Dermis blood vessel endothelial cell (primary cell): Measurements from ENCODE around the gene IGF2BP2. TPM values are rescaled to one million over a fixed set of nuclear protein-coding genes. Genes with fewer than 3 reads are reported as not detected.
A peak's percentile ranks its signal among the peaks of the same experiment; 100 is the strongest.
"Not testable (repeated sequence)": the region's sequence is repeated elsewhere in the genome, so short reads cannot be mapped to it uniquely, and the experiment has no call there.

Experiments
- DNase-seq: peaks from one replicate; pipeline ENCODE4 v3.0.0; 2010
- total RNA-seq: library from RNA; depleted of rRNA; stranded (reverse); fragments of >200 nt; gene quantifications from 2 replicates; pipeline ENCODE4 v1.2.3, GENCODE V29; 2014

IGF2BP2 gene
- total RNA-seq, result 30.0 and 61.2 TPM in 2 replicates

DNA sequence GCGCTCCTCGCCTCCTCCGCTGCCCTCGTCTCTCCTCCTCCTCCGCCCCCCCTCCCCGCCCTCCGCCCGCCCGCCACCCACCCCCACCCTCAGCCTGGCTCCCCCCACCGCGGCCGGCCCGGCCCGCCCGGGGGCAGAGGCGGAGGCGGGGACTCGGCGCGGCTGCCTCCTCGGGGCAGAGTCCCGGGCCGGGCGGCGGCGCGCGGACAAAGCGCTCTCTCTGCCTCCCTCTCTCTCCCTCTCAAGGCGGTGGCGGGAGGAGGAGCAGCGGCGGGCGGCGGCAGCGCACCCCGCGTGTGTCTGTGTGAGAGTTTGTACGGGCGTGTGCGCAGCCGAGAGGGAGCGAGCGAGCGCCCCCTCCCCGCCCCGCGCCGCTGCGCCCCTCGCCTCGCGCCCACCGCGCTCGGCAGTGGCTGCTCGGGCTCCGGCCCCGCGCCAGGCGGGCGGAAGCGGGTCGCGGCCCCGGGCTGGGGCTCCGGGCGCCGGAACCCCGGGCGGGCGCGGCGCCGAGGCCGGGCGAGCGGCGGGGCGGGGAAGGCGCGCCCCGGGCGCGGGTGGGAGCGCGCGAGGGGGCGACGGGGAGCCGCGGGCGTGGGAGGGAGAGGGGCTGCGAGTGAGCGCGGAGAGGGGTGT, at the start of gene IGF2BP2:
IGF2BP2 (minus strand) TSS at position 37 of the 633 bp plus-strand sequence. CDS start 82 bp downstream, outside the sequence.
- peak; percentile 89 for DNase-seq

DNA sequence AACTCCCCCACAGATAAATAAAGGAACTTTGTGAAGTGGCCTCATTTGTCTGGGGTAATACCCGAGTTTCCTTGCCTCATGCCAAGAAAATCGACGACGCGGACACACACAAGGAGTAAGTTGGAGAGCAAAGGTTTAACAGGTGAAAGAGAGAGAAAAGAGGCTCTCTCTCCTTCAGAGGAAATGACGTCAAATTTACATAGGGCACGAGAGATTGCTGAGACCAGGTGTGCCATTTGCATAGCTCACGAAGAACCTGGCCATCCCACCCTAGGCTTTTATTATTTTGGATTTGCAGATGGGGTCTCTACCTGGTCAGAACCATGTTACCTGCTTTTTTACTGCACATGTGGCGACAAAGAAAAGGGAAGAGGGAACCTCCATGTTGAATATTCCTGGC, 49.3 kb upstream of the IGF2BP2 start:
- DNase-seq, result no peak

DNA sequence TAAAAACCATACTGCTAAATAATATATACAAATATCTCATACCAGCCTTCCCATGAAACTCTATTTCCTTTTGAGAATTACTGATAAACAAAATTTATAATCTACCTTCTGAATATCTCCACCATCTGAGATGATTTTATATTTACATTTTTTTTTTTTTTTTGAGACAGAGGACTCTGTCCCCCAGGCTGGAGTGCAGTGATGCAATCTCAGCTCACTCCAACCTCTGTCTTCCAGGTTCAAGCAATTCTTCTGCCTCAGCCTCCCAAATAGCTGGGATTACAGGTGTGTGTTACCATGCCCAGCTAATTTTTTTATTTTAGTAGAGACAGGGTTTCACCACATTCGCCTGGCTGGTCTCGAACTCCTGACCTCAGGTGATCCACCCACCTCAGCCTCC, 42.8 kb upstream of the IGF2BP2 start:
- no peak for DNase-seq

DNA sequence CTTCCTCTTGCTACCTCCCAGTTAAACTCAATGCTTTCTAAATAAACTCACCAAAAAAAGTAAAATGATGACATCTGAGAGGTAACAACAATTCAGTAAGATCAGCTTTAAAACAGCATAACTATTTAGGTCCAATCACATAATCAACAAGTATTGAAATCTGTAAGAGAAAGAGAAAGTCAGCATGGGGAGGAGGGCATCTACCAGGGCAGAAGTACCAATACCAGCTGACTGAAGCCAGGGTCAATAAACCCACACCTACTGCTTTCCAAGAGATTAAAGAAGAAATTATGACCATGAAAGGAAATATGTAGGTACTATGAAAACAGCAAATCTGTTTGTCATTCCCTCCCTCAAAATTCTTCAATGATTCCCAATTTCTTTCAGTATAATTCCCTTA, 42.2 kb upstream of the IGF2BP2 start:
- no peak for DNase-seq

DNA sequence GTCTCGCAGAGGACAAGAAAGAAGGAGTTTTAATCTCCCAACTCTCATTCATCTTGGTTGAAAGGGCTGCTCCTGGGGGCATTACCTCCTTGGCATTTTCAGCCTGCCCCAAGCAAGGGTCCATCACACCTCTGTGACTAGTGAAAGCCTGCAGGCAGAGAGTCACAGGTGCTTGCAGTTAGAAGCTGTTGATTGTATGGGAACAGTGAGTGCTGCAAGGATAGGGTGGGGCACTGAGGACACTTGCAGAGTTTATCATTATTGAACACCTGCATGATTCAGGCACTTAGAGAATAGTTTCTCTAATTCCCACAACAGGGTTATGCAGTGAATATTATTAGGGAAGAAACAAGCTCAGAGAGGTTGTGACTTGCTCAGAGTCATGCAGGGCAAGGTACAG, 41.7 kb upstream of the IGF2BP2 start:
- no peak for DNase-seq

DNA sequence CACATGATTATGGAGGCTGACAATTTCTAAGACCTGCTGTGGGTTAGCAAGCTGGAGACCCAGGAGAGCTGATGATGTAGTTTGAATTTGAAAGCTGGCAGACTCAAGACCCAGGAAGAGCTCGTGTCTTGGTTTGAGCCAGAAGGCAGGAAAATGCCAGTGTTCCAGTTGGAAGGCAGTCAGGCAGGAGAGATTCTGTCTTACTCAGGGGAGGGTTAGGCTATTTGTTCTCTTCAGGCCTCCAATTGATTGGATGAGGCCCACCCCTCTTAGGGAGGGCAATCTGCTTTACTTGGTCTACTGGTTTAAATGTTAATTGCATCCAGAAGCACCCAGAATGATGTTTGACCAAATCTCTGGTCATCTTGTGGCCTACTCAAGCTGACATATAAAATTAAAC, 40.4 kb upstream of the IGF2BP2 start:
- no peak for DNase-seq

DNA sequence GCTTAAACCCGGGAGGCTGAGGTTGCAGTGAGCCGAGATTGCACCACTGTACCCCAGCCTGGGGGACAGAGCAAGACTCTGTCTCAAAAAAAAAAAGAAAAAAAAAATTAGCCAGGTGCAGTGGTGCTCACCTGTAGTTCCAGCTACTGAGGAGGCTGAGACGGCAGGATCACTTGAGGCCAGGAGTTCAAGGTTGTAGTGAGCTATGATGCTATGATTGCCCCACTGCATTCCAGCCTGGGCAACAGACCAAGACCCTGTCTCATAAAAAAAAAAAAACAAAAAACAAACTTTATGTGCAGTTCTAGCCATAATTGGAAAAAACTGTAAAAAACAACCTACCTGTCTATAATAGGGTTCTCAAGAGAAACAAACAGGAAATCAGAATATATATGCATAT, 39.9 kb upstream of the IGF2BP2 start:
- no peak for DNase-seq

DNA sequence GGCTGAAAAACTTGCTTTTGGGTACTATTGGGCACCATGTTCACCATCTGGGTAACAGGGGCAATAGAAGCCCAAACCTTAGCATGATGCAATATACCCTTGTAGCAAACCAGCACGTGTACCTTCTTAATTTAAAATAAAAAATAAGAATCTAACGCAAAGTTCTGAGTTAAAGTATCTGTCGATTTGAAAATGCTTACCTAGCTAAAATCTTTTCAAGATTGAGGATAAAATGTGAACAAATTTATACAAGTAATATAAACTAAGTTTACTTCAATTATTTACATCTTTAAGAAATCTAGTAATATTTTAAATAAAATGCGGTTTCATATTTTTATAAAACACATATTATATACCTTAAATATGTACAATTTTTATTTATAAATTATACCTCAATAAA, 38.1 kb upstream of the IGF2BP2 start:
- no peak for DNase-seq

DNA sequence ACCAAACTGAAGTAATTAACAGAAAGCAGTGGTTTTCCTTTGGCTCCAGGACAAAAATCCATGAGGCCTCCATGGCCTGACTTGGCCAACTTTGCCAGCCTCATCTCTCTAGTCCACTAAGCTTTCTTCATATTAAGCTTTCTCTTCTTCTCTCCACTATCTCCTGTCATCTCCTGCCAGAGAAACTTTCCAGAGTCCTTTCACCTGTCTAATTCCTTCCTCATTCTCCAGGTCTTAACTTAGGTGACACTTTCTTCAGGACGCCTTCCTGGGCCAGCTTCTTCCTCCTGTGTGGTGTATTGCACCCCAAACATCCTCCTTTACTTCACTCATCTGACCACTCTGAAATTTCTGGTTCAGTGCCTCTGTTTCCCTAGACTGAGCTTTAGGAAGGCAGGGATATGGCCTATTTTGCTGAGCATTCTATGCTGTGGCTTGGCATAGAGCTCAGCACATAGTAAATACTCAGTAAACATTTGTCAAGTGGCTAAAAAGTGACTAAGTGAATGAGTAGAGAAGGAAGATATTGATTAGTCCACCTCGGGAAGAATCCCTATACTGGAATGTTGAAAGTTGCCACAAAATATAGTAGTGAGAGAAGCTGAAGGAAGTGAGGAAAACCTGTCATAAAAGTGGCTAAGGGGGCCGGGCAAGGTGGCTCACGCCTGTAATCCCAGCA, 34.6 kb upstream of the IGF2BP2 start:
- no peak for DNase-seq

DNA sequence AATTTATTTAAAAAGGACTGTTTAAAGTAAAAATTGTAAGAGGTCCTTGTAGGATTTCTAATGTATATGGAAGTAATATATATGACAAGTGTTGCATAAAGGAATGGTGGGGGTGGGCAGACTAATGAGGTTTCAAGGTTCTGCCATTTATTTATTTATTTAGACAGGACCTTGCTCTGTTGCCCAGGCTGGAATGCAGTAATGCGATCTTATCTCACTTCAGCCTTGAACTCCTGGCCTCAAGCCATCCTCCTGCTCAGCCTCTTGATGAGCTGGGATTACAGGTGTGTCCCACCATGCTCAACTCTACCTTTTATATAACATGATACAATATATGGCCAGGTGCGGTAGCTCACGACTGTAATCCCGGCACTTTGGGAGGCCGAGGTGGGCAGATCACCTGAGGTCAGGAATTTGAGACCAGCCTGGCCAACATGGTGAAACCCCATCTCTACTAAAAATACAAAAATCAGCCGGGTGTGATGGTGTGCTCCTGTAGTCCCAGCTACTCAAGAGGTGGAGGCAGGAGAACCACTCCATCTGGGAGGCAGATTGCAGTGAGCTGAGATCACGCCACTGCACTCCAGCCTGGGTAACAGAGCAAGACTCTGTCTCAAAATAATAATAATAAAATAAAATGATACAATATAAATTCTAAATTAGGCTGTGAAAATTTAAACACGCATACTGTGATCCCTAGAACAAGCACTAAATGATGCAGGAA, 33.8 kb upstream of the IGF2BP2 start:
- no peak for DNase-seq

DNA sequence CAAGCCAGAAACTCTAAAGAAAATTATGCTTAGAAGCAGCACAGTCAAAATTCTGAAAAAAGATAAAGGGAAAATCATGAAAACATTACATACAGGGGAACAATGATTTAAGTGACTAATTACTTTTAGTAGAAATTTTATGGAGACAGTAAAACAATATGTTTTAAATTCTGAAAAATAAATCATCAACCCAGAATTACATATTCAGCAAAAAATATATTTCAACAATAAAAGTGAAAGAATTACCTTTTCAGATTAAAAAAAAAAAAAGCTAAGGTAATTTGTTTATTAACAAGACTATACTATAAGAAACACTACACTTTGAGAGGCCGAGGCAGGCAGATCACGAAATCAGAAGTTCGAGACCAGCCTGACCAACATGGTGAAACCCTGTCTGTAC, 32.4 kb upstream of the IGF2BP2 start:
- no peak for DNase-seq

DNA sequence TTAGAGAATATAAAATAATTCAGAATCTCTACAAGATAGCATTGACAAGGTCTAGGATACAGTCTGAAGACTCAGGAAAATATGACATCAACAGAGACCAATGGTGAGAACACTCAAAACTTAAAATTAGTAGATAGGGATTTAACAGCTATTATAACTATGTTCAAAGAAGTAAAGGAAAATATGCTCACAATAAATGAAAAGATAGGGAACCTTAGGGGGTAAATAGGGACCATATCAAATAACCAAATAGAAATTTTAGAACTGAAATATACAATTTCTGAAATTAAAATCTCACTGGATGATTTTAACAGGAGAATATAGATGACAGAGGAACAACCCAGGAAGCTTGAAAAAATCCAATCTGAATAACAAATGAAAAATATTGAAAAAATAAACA, 31.8 kb upstream of the IGF2BP2 start:
- no peak for DNase-seq

DNA sequence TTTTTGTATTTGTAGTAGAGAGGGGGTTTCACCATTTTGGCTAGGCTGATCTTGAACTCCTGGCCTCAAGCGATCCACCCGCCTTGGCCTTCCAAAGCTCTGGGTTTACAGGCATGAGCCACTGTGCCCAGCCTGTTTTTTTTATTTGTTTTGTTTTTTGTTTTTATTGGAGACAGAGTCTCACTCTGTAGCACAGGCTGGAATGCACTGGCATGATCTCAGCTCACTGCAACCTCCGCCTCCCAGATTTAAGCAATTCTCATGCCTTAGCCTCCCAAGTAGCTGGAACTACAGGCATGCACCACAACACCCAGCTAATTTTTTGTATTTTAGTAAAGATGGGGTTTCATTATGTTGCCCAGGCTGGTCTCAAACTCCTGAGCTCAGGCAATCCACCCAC, 28.9 kb upstream of the IGF2BP2 start:
- not testable (repeated sequence) for DNase-seq

DNA sequence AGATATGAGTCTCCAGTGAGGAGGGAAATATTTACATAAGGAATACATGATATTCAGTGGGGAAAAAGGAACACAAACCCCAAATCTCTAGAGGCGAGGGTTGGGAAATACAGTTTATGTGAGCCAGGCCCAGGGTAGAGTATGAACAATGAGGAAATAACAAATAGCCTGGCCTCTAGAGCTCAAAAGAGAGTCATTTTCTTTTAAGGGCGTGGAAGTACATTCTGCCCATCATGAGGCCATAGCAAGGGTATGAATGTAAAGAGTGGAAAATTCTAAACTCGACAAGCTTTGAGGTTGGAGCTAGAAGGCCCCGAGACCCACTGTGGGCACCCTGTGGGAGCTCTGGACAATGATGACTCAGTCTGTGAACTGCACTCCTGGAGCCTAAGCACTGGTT, 27.8 kb upstream of the IGF2BP2 start:
- DNase-seq, result no peak

DNA sequence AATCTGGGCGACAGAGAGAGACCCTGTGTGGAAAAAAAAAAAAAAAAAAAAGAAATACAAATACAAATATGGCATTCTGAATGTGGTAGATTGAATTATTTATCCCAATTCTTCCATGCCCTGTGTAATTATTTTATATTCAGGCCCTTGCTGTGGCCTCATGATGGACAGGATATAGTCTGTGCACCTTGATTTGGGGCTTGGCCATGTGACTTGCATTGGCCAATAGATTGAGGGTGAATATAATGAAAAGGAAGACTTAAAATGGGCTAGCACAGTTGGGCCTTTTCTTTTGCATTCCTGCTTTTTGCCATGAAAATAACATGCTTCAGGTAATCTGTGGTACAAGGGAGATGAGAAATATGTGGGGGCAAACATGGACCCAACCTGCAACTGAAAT, 27.1 kb upstream of the IGF2BP2 start:
- no peak for DNase-seq

DNA sequence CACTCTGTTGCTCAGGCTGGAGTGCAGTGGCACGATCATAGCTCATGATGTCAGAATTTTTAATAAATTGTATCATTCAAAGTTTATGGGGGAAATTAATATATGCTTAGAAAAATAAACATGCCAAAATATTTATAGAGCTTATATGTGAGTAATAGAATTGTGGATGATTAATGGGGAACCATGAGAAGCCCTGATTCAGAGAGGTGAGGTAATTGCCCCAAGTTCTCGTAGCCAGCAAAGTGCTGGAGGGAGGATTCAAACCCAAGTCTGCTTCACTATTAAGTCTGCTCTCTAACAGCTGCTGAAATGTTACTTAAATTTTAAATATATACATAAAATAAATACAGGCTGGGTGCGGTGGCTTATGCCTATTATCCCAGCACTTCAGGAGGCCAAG, 26.2 kb upstream of the IGF2BP2 start:
- DNase-seq, result no peak

DNA sequence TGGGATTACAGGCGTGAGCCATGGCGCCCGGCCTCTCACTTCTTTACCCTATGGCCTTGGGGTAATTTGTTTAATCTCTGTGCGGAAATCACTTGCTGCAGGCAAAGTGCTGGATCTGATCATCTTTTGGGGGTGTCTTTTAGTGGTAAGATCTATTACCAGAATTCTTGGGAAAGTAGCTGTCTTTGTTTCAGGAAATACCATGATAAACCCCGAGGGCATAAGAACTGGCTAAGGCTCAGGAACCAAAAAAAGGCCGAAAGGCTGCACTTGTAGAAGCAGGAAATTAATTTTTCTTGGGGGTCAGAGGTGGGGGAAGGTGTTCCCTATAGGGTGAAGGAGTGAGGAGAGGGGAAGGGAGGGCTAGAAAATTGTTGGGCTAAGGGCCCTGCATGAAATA, 22.7 kb upstream of the IGF2BP2 start:
- DNase-seq, result no peak

DNA sequence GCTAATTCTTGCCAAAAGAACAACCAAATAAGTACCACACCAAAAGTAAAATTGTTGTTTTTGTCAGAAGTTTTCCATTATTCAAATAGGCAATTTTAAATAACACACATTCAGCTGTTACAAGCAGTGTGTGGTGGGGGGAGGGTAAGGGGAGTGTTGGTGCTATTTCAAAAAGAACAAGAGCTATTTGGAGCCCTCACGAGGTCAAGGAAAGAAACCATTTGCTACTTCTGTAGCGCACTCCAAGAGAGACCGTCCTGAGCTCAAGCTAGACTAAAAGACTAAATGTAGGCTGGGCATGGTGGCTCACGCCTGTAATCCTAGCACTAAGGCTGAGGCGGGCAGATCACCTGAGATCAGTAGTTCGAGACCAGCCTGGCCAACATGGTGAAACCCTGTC, 21.2 kb upstream of the IGF2BP2 start:
- DNase-seq, result no peak

DNA sequence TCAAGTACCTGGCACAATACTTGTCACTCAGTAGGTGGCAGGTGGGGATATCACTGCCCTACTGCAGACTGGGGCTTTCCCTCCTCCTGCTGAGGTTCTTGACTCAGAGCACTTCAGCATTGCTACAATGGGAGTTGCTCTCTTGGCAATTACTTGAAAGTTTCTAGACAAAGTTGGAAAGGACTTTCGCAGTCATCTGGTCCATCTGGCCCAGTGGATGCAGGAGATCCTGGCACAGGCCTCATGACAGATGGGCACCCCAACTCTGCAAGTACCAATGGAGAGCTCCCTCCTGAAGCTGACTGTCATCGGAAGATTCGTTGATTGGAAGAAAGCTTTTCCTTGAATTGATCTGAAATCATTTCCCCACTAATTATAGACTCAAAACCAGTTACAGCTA, 19.2 kb upstream of the IGF2BP2 start:
- DNase-seq, result no peak

DNA sequence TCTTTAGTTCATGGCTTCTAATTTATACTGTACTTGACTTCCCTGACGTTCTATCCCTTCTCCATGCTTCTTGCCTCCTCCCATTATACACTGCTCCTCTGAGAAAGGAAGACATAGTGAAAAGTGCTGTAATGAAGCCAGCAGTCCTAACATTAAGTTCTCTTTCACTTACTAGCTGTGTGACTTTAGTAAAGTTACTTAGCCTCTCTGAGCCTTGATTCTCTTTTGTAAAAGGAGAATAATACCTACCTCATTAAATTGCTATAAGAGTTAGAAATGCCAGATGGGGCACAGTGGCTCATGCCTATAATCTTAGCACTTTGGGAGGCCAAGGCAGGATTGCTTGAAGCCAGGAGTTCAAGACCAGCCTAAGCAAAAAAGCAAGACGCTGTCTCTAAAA, 18.8 kb upstream of the IGF2BP2 start:
- no peak for DNase-seq

DNA sequence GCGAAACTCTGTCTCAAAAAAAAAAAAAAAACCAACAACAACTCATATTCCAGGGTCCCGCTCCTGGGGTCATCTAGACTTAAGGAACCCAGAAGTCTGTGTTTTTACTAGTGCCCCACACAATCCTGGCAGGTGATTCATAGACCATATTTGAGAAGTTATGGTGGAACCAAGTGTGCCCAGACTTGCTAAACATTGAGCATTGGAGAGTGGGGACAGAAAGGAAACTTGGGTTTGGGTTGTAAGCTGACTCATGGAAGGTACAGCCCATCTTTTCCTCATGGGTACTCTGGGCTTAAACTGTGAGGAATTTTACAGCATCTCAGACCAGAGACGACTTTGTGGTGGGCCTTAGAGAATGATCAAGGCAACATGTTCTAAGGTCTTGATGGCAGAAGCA, 18.3 kb upstream of the IGF2BP2 start:
- DNase-seq, result no peak

DNA sequence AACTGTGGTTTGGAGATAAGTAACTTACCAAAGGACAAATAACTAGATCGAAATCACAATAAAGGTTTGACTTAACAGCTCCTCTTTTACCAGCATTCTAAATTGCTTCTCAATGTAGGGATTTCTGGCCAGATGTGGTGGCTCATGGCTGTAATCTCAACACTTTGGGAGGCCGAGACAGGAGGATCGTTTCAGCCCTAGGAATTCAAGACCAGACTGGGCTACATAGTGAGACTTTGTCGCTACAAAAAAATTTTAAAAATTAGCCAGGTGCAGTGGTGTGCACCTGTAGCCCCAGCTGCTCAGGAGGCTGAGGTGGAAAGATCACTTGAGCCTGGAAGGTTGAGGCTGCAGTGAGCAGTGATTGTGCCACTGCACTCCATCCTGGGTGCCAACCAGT, 17.4 kb upstream of the IGF2BP2 start:
- DNase-seq, result no peak

DNA sequence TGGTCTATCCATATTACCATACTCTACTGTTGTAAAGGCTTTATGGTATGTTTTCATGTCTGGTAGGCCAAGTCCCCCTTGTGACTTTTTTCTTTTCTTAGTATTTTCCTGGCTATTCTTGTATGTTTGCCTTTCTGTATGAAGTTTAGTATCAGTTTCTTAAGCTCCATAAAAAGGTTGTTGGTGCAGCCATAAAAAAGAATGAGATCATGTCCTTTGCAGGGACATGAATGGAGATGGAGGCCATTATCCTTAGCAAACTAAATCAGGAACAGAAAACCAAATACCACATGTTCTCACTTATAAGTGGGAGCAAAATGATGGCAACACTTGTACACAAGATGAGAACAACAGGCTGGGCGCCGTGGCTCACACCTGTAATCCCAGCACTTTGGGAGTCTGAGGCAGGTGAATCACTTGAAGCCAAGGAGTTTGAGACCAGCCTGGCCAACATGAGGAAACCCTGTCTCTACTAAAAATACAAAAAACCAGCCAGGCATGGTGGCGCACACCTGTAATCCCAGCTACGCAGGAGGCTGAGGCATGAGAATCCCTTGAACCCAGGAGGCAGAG, 13.7 kb upstream of the IGF2BP2 start:
- not testable (repeated sequence) for DNase-seq

DNA sequence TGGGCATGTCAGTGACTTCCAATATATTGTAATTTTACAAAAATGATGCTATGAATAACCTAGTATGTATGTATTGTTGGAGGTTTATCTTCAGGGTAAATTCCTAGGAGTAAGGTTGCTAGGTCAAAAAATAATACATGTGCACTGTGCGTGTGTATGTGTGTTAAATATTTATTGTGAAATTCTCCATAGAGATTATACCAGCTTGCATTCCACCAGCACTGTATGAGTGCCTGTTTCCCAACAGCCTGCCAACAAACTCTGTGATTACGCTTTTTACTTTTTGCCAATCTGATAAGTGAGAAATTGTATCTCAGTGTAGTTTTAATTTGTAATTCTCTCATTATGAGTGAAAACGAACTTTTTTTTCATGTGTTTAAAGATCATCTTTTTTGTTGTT, 12.6 kb upstream of the IGF2BP2 start:
- DNase-seq, result no peak
